Kidney epithelial cell (primary cell): Measurements from ENCODE around the gene RGMA. TPM values are rescaled to one million over a fixed set of nuclear protein-coding genes. Genes with fewer than 3 reads are reported as not detected.

Experiments
- DNase-seq: peaks from one replicate; pipeline ENCODE4 v3.0.0-alpha.2; 2010; ENCODE audit warnings: low read depth
- H3K27me3 ChIP-seq: 2 replicates; pipeline ENCODE4 v1.6.0; 2011; ENCODE audit warnings: low read length; ENCODE audit not compliant: control insufficient read depth, insufficient read depth
- H3K36me3 ChIP-seq: 2 replicates; pipeline ENCODE4 v1.5.1; 2011; ENCODE audit warnings: low read length; ENCODE audit not compliant: control insufficient read depth, insufficient read depth
- H3K4me3 ChIP-seq: 2 replicates; pipeline ENCODE4 v1.5.1; 2011; ENCODE audit warnings: low read depth, mild to moderate bottlenecking, control low read depth, low read length
- CTCF ChIP-seq: IDR thresholded peaks from 2 replicates; pipeline ENCODE4 v1.5.1; 2011; ENCODE audit warnings: mild to moderate bottlenecking, moderate library complexity, low read length, control low read depth, inconsistent platforms; ENCODE audit not compliant: insufficient read depth, poor library complexity, severe bottlenecking
- total RNA-seq: library from RNA; depleted of rRNA; stranded (reverse); fragments of >200 nt; gene quantifications from 2 replicates; pipeline ENCODE4 v1.2.3, GENCODE V29; 2015

Gene RGMA
- total RNA-seq, 1 donor from 2014 or later = 0.29 TPM

GRCh38 chr15:93045191-93045785 is 43.7 kb downstream of the RGMA start:
- H3K27me3 ChIP-seq = peaks cover 3% of the 10 kb centered on the region
- no peak for TF ChIP-seq CTCF
- no peak overlapping the region for H3K4me3 ChIP-seq
- no peaks in the 10 kb centered on the region for H3K36me3 ChIP-seq
- no peak for DNase-seq

- no peak for TF ChIP-seq CTCF
- DNase-seq = no peak
- H3K4me3 ChIP-seq = no peak overlapping the region
- H3K36me3 ChIP-seq = no peaks in the 10 kb centered on the region
- peaks cover 5% of the 10 kb centered on the region for H3K27me3 ChIP-seq
Measured at GRCh38 chr15:93044301-93045190, 44.5 kb downstream of the RGMA start.

GRCh38 chr15:93043621-93044300 is 45.2 kb downstream of the RGMA start:
- no peak for TF ChIP-seq CTCF
- Histone ChIP-seq H3K36me3 (no peaks in the 10 kb centered on the region), H3K4me3 (no peak overlapping the region), H3K27me3 (peaks cover 5% of the 10 kb centered on the region)
- DNase-seq = no peak

- Histone ChIP-seq H3K36me3 (no peaks in the 10 kb centered on the region), H3K4me3 (no peak overlapping the region), H3K27me3 (peaks cover 5% of the 10 kb centered on the region)
- no peak for TF ChIP-seq CTCF
- DNase-seq = no peak
Measured at GRCh38 chr15:93042691-93043378, 46.2 kb downstream of the RGMA start.

- no peak for TF ChIP-seq CTCF
- no peak for DNase-seq
- no peak overlapping the region for H3K4me3 ChIP-seq
- peaks cover 5% of the 10 kb centered on the region for H3K27me3 ChIP-seq
- no peaks in the 10 kb centered on the region for H3K36me3 ChIP-seq
Measured at GRCh38 chr15:93042211-93042610, 46.8 kb downstream of the RGMA start.
